Measurements from ENCODE around the gene GALK2. TPM values are rescaled to one million over a fixed set of nuclear protein-coding genes. Genes with fewer than 3 reads are reported as not detected.

The GALK2 gene
- total RNA-seq, 1 donor from 2014 or later, result 21.3 TPM

- H3K27me3 Mint-ChIP-seq (ENCODE audit: low read depth), result no peaks in the 10 kb centered on the region
- H3K27ac Mint-ChIP-seq (ENCODE audit: unreplicated experiment), result no peak overlapping the region
- peaks cover 2% of the 10 kb centered on the region for H3K9me3 Mint-ChIP-seq
- no peak overlapping the region for H3K4me3 Mint-ChIP-seq
- peak; percentile 34 for TF ChIP-seq CTCF (conservative IDR thresholded peaks at IDR 0.05)
- peaks cover 6% of the 10 kb centered on the region for H3K4me1 Mint-ChIP-seq
- no peak for DNase-seq (ENCODE audit: low read depth, low spot score)
- H3K36me3 Mint-ChIP-seq (ENCODE audit: low read depth), result peaks cover 2% of the 10 kb centered on the region
These were observed 200.7 kb downstream of the GALK2 start for GRCh38 chr15:49370782-49371181.

GRCh38 chr15:49372366-49372765 lies 202.3 kb downstream of the GALK2 start:
- Mint-ChIP-seq H3K36me3 (ENCODE audit: low read depth) (no peaks in the 10 kb centered on the region), H3K4me1 (peaks cover 6% of the 10 kb centered on the region), H3K27ac (ENCODE audit: unreplicated experiment) (no peak overlapping the region), H3K27me3 (ENCODE audit: low read depth) (no peaks in the 10 kb centered on the region), H3K4me3 (no peak overlapping the region), H3K9me3 (no peaks in the 10 kb centered on the region)
- no peak for DNase-seq (ENCODE audit: low read depth, low spot score)
- TF ChIP-seq CTCF (conservative IDR thresholded peaks at IDR 0.05), result no peak

GRCh38 chr15:49379996-49380395 lies 209.9 kb downstream of the GALK2 start:
- TF ChIP-seq CTCF (conservative IDR thresholded peaks at IDR 0.05), result no peak
- Mint-ChIP-seq H3K4me3 (no peak overlapping the region), H3K27ac (ENCODE audit: unreplicated experiment) (no peak overlapping the region), H3K4me1 (no peaks in the 10 kb centered on the region), H3K36me3 (ENCODE audit: low read depth) (no peaks in the 10 kb centered on the region), H3K9me3 (no peaks in the 10 kb centered on the region), H3K27me3 (ENCODE audit: low read depth) (no peaks in the 10 kb centered on the region)
- no peak for DNase-seq (ENCODE audit: low read depth, low spot score)

GRCh38 chr15:49380912-49381311 lies 210.9 kb downstream of the GALK2 start:
- H3K4me1 Mint-ChIP-seq, result no peaks in the 10 kb centered on the region
- H3K27me3 Mint-ChIP-seq (ENCODE audit: low read depth), result no peaks in the 10 kb centered on the region
- TF ChIP-seq CTCF (conservative IDR thresholded peaks at IDR 0.05), result no peak
- H3K27ac Mint-ChIP-seq (ENCODE audit: unreplicated experiment), result no peak overlapping the region
- no peak overlapping the region for H3K4me3 Mint-ChIP-seq
- DNase-seq (ENCODE audit: low read depth, low spot score), result no peak
- no peaks in the 10 kb centered on the region for H3K36me3 Mint-ChIP-seq (ENCODE audit: low read depth)
- H3K9me3 Mint-ChIP-seq, result no peaks in the 10 kb centered on the region

Small RNAs within 50 kb of the gene (microRNA-seq; reads per million reads assigned to microRNA genes)
- gene MIR4716, result not detected

Other genes starting within 250 kb of the GALK2 start
- gene SHC4, start 206.3 kb upstream of the GALK2 start, total RNA-seq, result 4.9 and 5.0 TPM in 2 replicates
- 39.2 and 44.5 TPM in 2 replicates for gene SECISBP2L, start 123.8 kb upstream of the GALK2 start, total RNA-seq
- 92.8 and 94.0 TPM in 2 replicates for gene COPS2, start 14.6 kb upstream of the GALK2 start, total RNA-seq